ENCODE data around the gene CACNG1. TPM values are rescaled to one million over a fixed set of nuclear protein-coding genes. Genes with fewer than 3 reads are reported as not detected.

The CACNG1 gene
- total and polyA plus RNA-seq, 2 donors (not counting 3 experiments of a cell fraction or from before 2014, with no cell fraction given) = not detected

DNA sequence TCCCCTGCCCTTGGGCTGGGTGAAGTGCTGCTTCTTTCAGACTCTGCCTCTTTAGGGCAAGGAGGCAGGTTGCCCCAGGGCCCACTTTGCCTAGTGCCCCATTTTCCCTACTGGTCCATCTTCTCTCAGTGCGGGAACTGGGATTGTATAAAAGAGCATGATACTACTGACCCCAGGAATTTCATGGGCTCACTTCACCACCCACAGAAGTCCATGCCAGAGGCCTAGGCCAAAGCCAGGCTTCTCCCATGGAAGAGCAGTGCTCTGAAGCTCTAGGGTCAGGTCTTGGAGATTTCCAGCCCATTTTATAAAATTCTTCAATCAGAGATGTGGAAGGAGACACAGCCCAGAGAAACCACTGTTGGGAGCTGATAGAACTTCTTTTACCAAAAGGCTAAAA is 5.7 kb downstream of the CACNG1 start:
- FAIRE-seq = no peak
- no peaks in the 10 kb centered on the region for H3K36me3 ChIP-seq (ENCODE audit: control insufficient read depth in 2 of 2, extremely low read depth in 1 of 2, insufficient read depth in 2 of 2, low read length in 2 of 2)
- dilution Hi-C loops (cut with MboI; ENCODE audit: extremely low pct_ligation_motif_present, low sequenced_read_pairs) (no loop called here), intact Hi-C loops (cut with micrococcal nuclease) (no loop called here)
- no peaks in the 10 kb centered on the region for H3K27me3 ChIP-seq (ENCODE audit: control insufficient read depth in 2 of 2, insufficient read depth in 2 of 2, low read length in 2 of 2)
- POLR2A ChIA-PET = no interaction called here
- H3K9me3 ChIP-seq (replicated peaks; ENCODE audit: control insufficient read depth, insufficient read depth, low read length) = peaks cover 2% of the 10 kb centered on the region
- H2AFZ ChIP-seq (ENCODE audit: low read depth, low read length) = no peak overlapping the region
- no peaks in the 10 kb centered on the region for H4K20me1 ChIP-seq (replicated peaks; ENCODE audit: control insufficient read depth, extremely low read depth, insufficient read depth, low read length)
- H3K4me2 ChIP-seq (ENCODE audit: insufficient read depth, low read length) = no peak overlapping the region
- H3K79me2 ChIP-seq (ENCODE audit: control insufficient read depth, insufficient read depth, low read length) = no peaks in the 10 kb centered on the region
- H3K9ac ChIP-seq (replicated peaks; ENCODE audit: extremely low read depth, insufficient read depth, low read length) = no peak overlapping the region
- H3K9me1 ChIP-seq (replicated peaks; ENCODE audit: control insufficient read depth, extremely low read depth, insufficient read depth, low read length) = no peaks in the 10 kb centered on the region
- DNase-seq (ENCODE audit: low read depth, low spot score) = no peak
- H3K4me1 ChIP-seq (ENCODE audit: control insufficient read depth, extremely low read depth, insufficient read depth, low read length) = no peaks in the 10 kb centered on the region
- no peak overlapping the region for H3K4me3 ChIP-seq (replicated peaks in 1 of 3; ENCODE audit: insufficient read depth in 1 of 3, low read depth in 1 of 3, low read length in 3 of 3)
- TF ChIP-seq FOS (IDR thresholded peaks at IDR 0.05; ENCODE audit: borderline replicate concordance, insufficient read depth, low read length) (no peak), JUN (IDR thresholded peaks at IDR 0.05; ENCODE audit: borderline replicate concordance, insufficient read depth, insufficient read length, low read depth) (no peak), EZH2 (IDR thresholded peaks at IDR 0.05; ENCODE audit: borderline replicate concordance, low read depth, low read length, severe bottlenecking) (no peak), MYC (IDR thresholded peaks at IDR 0.05; ENCODE audit: low read depth, low read length) (no peak), GATA2 (IDR thresholded peaks at IDR 0.05; ENCODE audit: insufficient read depth, insufficient read length, low read depth, low read length) (no peak), POLR2A (IDR thresholded peaks at IDR 0.05; ENCODE audit: low read depth, low read length) (no peak), POLR2AphosphoS5 (IDR thresholded peaks at IDR 0.05; ENCODE audit: insufficient read depth, low read depth, low read length) (no peak)
- TF ChIP-seq, protein P1, sequence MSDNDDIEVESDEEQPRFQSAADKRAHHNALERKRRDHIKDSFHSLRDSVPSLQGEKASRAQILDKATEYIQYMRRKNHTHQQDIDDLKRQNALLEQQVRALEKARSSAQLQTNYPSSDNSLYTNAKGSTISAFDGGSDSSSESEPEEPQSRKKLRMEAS (IDR thresholded peaks at IDR 0.05; ENCODE audit: insufficient read depth, insufficient read length) = no peak
- TF ChIP-seq, protein P2, sequence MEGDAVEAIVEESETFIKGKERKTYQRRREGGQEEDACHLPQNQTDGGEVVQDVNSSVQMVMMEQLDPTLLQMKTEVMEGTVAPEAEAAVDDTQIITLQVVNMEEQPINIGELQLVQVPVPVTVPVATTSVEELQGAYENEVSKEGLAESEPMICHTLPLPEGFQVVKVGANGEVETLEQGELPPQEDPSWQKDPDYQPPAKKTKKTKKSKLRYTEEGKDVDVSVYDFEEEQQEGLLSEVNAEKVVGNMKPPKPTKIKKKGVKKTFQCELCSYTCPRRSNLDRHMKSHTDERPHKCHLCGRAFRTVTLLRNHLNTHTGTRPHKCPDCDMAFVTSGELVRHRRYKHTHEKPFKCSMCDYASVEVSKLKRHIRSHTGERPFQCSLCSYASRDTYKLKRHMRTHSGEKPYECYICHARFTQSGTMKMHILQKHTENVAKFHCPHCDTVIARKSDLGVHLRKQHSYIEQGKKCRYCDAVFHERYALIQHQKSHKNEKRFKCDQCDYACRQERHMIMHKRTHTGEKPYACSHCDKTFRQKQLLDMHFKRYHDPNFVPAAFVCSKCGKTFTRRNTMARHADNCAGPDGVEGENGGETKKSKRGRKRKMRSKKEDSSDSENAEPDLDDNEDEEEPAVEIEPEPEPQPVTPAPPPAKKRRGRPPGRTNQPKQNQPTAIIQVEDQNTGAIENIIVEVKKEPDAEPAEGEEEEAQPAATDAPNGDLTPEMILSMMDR (IDR thresholded peaks at IDR 0.05; ENCODE audit: extremely low read depth in 1 of 2, insufficient read depth in 1 of 2, low read depth in 1 of 2, low read length in 2 of 2) = no peak
- CTCF ChIA-PET = no interaction called here
- BruUV-seq (replicated peaks) = no TSS peak
- H3K27ac ChIP-seq (ENCODE audit: insufficient read depth, low read depth, low read length) = no peak overlapping the region

Measured in endothelial cell of umbilical vein (primary cell).